ENCODE data around the gene SLC45A1. TPM values are rescaled to one million over a fixed set of nuclear protein-coding genes. Genes with fewer than 3 reads are reported as not detected.

Gene SLC45A1
- total and polyA plus RNA-seq, 9 of the 15 experiments (the other 6 are each of a cell fraction or from before 2014, with no cell fraction given) = not detected

DNA sequence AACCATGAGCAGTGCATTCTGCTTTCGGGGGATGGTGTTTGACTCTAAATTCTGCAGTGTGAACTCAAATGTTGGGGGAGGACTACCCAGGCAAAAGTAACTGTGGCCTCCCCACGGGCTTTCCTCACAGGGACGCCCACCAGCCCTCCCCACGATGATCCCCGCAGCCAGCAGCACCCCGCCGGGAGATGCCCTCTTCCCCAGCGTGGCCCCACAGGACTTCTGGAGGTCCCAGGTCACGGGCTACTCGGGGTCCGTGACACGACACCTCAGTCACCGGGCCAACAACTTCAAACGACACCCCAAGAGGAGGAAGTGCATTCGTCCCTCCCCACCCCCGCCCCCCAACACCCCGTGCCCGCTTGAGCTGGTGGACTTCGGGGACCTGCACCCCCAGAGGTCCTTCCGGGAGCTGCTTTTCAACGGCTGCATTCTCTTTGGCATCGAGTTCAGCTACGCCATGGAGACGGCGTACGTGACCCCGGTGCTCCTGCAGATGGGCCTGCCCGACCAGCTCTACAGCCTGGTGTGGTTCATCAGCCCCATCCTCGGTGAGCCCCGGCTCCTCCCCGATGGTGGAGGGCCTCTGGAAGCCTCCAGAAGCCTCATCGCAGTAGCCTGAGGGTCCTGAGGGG lies 6.4 kb downstream of the SLC45A1 start:
- Histone ChIP-seq H3K27me3 (ENCODE audit: control insufficient read depth in 2 of 2, insufficient read depth in 2 of 2, low read length in 2 of 2) (peaks cover 47 to 76% of the 10 kb centered on the region in 2 experiments), H3K4me1 (replicated peaks in 1 of 2; ENCODE audit: control insufficient read depth in 2 of 2, insufficient read depth in 2 of 2, low read length in 2 of 2) (peaks cover 0 to 9% of the 10 kb centered on the region in 2 experiments; a peak in 1 of 5 replicates), H3K9ac (ENCODE audit: insufficient read depth in 1 of 2, low read depth in 2 of 2, low read length in 2 of 2) (no peak overlapping the region), H3K9me1 (ENCODE audit: control insufficient read depth, insufficient read depth, low read length) (no peaks in the 10 kb centered on the region), H3K27ac (ENCODE audit: extremely low read depth, low read depth, low read length) (no peak overlapping the region), H4K20me1 (replicated peaks; ENCODE audit: control insufficient read depth, insufficient read depth, low read length) (peaks cover 9% of the 10 kb centered on the region), H3K79me2 (ENCODE audit: control insufficient read depth, insufficient read depth, low read length) (no peaks in the 10 kb centered on the region), H3K4me2 (ENCODE audit: insufficient read depth, low read length) (no peak overlapping the region), H3K36me3 (ENCODE audit: control insufficient read depth, insufficient read depth, low read length) (no peaks in the 10 kb centered on the region), H2AFZ (ENCODE audit: low read depth, low read length) (no peak overlapping the region), H3K9me3 (replicated peaks; ENCODE audit: control insufficient read depth, insufficient read depth, low read depth, low read length) (no peaks in the 10 kb centered on the region), H3K4me3 (no peak overlapping the region)
- ChIA-PET POLR2A (interaction anchor here (0.7 to 1.3 kb wide), 6 partner anchors 10 to 1155 kb away, joined by 3 to 7 read pairs (median 4); no protein-coding TSS in a partner anchor), CTCF (ENCODE audit: low intra/inter-chr PET ratio) (no interaction called here)
- FAIRE-seq (no peak), DNase-seq (ENCODE audit: extremely low read depth in 1 of 4, low spot score in 3 of 4) (no peak), ATAC-seq (no peak)
- TF ChIP-seq GABPA (tag; conservative IDR thresholded peaks at IDR 0.05; ENCODE audit: low read depth) (no peak), GATAD2A (IDR thresholded peaks at IDR 0.05) (no peak), TBP (optimal IDR thresholded peaks at IDR 0.05; ENCODE audit: low read depth, low read length) (no peak), KLF6 (CRISPR knock-in tag; IDR thresholded peaks at IDR 0.05; ENCODE audit: borderline replicate concordance) (no peak), ZBTB17 (CRISPR knock-in tag; IDR thresholded peaks at IDR 0.05) (no peak), HIVEP1 (CRISPR knock-in tag; IDR thresholded peaks at IDR 0.05) (no peak), MIER1 (IDR thresholded peaks at IDR 0.05; ENCODE audit: low read depth) (no peak), ZNF232 (CRISPR knock-in tag; IDR thresholded peaks at IDR 0.05) (no peak)
- TF ChIP-seq, protein P1, sequence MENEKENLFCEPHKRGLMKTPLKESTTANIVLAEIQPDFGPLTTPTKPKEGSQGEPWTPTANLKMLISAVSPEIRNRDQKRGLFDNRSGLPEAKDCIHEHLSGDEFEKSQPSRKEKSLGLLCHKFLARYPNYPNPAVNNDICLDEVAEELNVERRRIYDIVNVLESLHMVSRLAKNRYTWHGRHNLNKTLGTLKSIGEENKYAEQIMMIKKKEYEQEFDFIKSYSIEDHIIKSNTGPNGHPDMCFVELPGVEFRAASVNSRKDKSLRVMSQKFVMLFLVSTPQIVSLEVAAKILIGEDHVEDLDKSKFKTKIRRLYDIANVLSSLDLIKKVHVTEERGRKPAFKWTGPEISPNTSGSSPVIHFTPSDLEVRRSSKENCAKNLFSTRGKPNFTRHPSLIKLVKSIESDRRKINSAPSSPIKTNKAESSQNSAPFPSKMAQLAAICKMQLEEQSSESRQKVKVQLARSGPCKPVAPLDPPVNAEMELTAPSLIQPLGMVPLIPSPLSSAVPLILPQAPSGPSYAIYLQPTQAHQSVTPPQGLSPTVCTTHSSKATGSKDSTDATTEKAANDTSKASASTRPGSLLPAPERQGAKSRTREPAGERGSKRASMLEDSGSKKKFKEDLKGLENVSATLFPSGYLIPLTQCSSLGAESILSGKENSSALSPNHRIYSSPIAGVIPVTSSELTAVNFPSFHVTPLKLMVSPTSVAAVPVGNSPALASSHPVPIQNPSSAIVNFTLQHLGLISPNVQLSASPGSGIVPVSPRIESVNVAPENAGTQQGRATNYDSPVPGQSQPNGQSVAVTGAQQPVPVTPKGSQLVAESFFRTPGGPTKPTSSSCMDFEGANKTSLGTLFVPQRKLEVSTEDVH (IDR thresholded peaks at IDR 0.05; ENCODE audit: low read depth, partially characterized antibody) = no peak
- in situ Hi-C loops (cut with MboI) (loop anchor here (25.0 kb wide), 1 partner anchor 662 kb away; no protein-coding TSS in a partner anchor), intact Hi-C loops (cut with micrococcal nuclease) (no loop called here)
- 5% methylated on average over 30 of the region's 32 CpGs for WGBS (ENCODE audit: insufficient coverage, low coverage, missing lambda C conversion rate)
- BruUV-seq (replicated peaks) = no TSS peak

Measured in K562 (cell line).